Measurements from ENCODE around the gene UCHL5.

Gene UCHL5

GRCh38 chr1:193031431-193031830, 27.7 kb downstream of the UCHL5 start:
- Histone ChIP-seq H3K4me3 (replicated peaks; ENCODE audit: low read depth, low read length) (no peak overlapping the region), H3K36me3 (ENCODE audit: control insufficient read depth, insufficient read depth, low read length) (no peaks in the 10 kb centered on the region; the same call in none of the 2 replicates), H3K27me3 (replicated peaks; ENCODE audit: control insufficient read depth, insufficient read depth, low read length) (no peaks in the 10 kb centered on the region)
- no peak for DNase-seq (ENCODE audit: extremely low read depth, insufficient read length)
- peak; percentile 32 for TF ChIP-seq CTCF (IDR thresholded peaks at IDR 0.05; ENCODE audit: insufficient read depth, low read length, poor library complexity, severe bottlenecking)

- Histone ChIP-seq H3K36me3 (ENCODE audit: control insufficient read depth, insufficient read depth, low read length) (peaks cover 2% of the 10 kb centered on the region), H3K4me3 (replicated peaks; ENCODE audit: low read depth, low read length) (no peak overlapping the region), H3K27me3 (replicated peaks; ENCODE audit: control insufficient read depth, insufficient read depth, low read length) (no peaks in the 10 kb centered on the region)
- no peak for TF ChIP-seq CTCF (IDR thresholded peaks at IDR 0.05; ENCODE audit: insufficient read depth, low read length, poor library complexity, severe bottlenecking)
- no peak for DNase-seq (ENCODE audit: extremely low read depth, insufficient read length)
These were observed 28.9 kb downstream of the UCHL5 start for GRCh38 chr1:193030280-193030679.

- TF ChIP-seq CTCF (IDR thresholded peaks at IDR 0.05; ENCODE audit: insufficient read depth, low read length, poor library complexity, severe bottlenecking), result no peak
- H3K36me3 ChIP-seq (ENCODE audit: control insufficient read depth, insufficient read depth, low read length), result peaks cover 2% of the 10 kb centered on the region
- no peak for DNase-seq (ENCODE audit: extremely low read depth, insufficient read length)
- no peak overlapping the region for H3K4me3 ChIP-seq (replicated peaks; ENCODE audit: low read depth, low read length)
- no peaks in the 10 kb centered on the region for H3K27me3 ChIP-seq (replicated peaks; ENCODE audit: control insufficient read depth, insufficient read depth, low read length)
These were observed 33.9 kb downstream of the UCHL5 start for GRCh38 chr1:193025218-193025617.

- peak; percentile 31 for TF ChIP-seq CTCF (IDR thresholded peaks at IDR 0.05; ENCODE audit: insufficient read depth, low read length, poor library complexity, severe bottlenecking)
- DNase-seq (ENCODE audit: extremely low read depth, insufficient read length), result no peak
- H3K4me3 ChIP-seq (replicated peaks; ENCODE audit: low read depth, low read length), result no peak overlapping the region
- no peaks in the 10 kb centered on the region for H3K27me3 ChIP-seq (replicated peaks; ENCODE audit: control insufficient read depth, insufficient read depth, low read length)
- no peaks in the 10 kb centered on the region for H3K36me3 ChIP-seq (ENCODE audit: control insufficient read depth, insufficient read depth, low read length)
These were observed 39.6 kb downstream of the UCHL5 start for GRCh38 chr1:193019442-193020026.

GRCh38 chr1:193016788-193017187, 42.4 kb downstream of the UCHL5 start:
- Histone ChIP-seq H3K4me3 (replicated peaks; ENCODE audit: low read depth, low read length) (no peak overlapping the region), H3K36me3 (ENCODE audit: control insufficient read depth, insufficient read depth, low read length) (no peaks in the 10 kb centered on the region), H3K27me3 (replicated peaks; ENCODE audit: control insufficient read depth, insufficient read depth, low read length) (no peaks in the 10 kb centered on the region)
- no peak for TF ChIP-seq CTCF (IDR thresholded peaks at IDR 0.05; ENCODE audit: insufficient read depth, low read length, poor library complexity, severe bottlenecking)
- DNase-seq (ENCODE audit: extremely low read depth, insufficient read length), result no peak

GRCh38 chr1:193014400-193014799, 44.8 kb downstream of the UCHL5 start:
- TF ChIP-seq CTCF (IDR thresholded peaks at IDR 0.05; ENCODE audit: insufficient read depth, low read length, poor library complexity, severe bottlenecking), result no peak
- Histone ChIP-seq H3K4me3 (replicated peaks; ENCODE audit: low read depth, low read length) (no peak overlapping the region), H3K27me3 (replicated peaks; ENCODE audit: control insufficient read depth, insufficient read depth, low read length) (no peaks in the 10 kb centered on the region)

More at GRCh38 chr1:193014400-193014799, 44.8 kb downstream of the UCHL5 start:
- H3K36me3 ChIP-seq (ENCODE audit: control insufficient read depth, insufficient read depth, low read length), result no peaks in the 10 kb centered on the region
- no peak for DNase-seq (ENCODE audit: extremely low read depth, insufficient read length)
